ENCODE measurements around the gene INHBE. TPM values are rescaled to one million over a fixed set of nuclear protein-coding genes. Genes with fewer than 3 reads are reported as not detected.

INHBE gene
- total RNA-seq, 1 experiment from 2014 or later = 5.0 TPM

DNA sequence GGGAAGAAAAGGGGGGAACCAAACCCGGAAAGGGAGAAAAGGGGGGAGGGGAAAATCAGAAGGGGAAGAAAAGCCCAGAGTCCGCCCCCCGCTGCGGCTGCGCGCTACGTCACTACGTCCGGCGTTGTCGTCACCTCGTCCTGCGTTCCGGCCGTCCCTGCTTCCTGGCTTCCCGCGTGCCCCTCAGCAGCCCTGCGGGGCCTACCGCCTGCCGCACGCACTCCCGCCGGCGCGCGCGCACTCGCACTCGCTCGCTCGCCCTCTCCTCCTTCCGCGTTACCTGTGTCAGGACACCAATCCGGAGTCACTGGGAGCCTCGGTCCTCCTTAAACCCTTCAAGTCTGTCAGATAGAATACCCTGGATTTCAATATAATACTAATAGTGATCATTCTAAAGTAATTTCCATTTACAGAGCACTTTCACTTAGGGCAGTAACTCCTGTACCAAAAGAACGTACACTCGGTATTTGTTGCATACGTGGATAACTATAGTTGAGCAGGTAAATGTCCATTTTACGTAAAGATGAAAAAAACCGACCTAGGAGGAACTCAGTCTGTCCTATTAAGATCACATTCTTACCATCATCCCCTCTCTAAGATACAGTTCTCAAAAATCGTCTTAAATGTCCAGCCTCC is 24.1 kb upstream of the INHBE start, which contains the start of gene R3HDM2 (continued):
- TF ChIP-seq NFE2L1 (CRISPR knock-in tag; IDR thresholded peaks at IDR 0.05) = peak; percentile 84; the same call in 1 of the 2 replicates
- peak; percentile 65; the same call in 1 of the 2 replicates for TF ChIP-seq HMGXB4 (CRISPR knock-in tag; IDR thresholded peaks at IDR 0.05)
- TF ChIP-seq, protein P1, sequence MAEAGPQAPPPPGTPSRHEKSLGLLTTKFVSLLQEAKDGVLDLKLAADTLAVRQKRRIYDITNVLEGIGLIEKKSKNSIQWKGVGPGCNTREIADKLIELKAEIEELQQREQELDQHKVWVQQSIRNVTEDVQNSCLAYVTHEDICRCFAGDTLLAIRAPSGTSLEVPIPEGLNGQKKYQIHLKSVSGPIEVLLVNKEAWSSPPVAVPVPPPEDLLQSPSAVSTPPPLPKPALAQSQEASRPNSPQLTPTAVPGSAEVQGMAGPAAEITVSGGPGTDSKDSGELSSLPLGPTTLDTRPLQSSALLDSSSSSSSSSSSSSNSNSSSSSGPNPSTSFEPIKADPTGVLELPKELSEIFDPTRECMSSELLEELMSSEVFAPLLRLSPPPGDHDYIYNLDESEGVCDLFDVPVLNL (CRISPR knock-in tag; IDR thresholded peaks at IDR 0.05; ENCODE audit: borderline replicate concordance, low read depth) = no peak
- TF ChIP-seq MYBL2 (CRISPR knock-in tag; IDR thresholded peaks at IDR 0.05) = peak; percentile 74; the same call in 1 of the 2 replicates
- TF ChIP-seq TEAD1 (CRISPR knock-in tag; IDR thresholded peaks at IDR 0.05) = peak; percentile 91
- TF ChIP-seq NFYB (CRISPR knock-in tag; conservative IDR thresholded peaks at IDR 0.05; ENCODE audit: low read depth) = no peak
- TF ChIP-seq FOXK1 (CRISPR knock-in tag; IDR thresholded peaks at IDR 0.05) = peak; percentile 80
- no peak for TF ChIP-seq CREB1 (CRISPR knock-in tag; IDR thresholded peaks at IDR 0.05)
- TF ChIP-seq, protein P2, sequence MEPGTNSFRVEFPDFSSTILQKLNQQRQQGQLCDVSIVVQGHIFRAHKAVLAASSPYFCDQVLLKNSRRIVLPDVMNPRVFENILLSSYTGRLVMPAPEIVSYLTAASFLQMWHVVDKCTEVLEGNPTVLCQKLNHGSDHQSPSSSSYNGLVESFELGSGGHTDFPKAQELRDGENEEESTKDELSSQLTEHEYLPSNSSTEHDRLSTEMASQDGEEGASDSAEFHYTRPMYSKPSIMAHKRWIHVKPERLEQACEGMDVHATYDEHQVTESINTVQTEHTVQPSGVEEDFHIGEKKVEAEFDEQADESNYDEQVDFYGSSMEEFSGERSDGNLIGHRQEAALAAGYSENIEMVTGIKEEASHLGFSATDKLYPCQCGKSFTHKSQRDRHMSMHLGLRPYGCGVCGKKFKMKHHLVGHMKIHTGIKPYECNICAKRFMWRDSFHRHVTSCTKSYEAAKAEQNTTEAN (CRISPR knock-in tag; IDR thresholded peaks at IDR 0.05) = 0 out of 2 replicates have a peak, but pooled peaks have one; percentile 42

DNA sequence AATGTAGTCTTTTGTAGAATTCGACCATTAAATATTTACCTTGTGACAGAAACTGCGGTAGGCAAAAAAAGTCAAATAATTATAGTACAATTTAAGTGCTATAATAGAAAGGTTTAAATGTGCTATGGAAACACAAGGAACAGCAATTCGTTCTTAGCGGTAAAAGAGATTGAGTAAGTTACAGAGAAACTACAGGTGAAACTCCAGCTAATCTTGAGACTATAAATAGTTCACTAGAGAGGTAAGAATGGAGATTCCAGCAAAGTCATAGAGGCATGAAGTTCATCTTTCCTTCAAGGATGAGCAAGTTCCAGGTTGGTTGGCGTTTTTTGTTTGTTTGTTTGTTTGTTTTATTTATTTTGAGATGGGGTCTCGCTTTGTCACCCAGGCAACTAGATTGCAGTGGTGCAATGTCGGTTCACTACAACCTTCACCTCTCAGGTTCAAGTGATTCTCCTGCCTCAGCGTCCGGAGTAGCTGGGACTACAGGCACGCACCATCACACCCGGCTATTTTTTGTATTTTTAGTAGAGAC is 23.4 kb upstream of the INHBE start:
- TF ChIP-seq ZNF232 (CRISPR knock-in tag; IDR thresholded peaks at IDR 0.05) = 0 out of 2 replicates have a peak, but pooled peaks have one; percentile 7
- TF ChIP-seq, protein P3, sequence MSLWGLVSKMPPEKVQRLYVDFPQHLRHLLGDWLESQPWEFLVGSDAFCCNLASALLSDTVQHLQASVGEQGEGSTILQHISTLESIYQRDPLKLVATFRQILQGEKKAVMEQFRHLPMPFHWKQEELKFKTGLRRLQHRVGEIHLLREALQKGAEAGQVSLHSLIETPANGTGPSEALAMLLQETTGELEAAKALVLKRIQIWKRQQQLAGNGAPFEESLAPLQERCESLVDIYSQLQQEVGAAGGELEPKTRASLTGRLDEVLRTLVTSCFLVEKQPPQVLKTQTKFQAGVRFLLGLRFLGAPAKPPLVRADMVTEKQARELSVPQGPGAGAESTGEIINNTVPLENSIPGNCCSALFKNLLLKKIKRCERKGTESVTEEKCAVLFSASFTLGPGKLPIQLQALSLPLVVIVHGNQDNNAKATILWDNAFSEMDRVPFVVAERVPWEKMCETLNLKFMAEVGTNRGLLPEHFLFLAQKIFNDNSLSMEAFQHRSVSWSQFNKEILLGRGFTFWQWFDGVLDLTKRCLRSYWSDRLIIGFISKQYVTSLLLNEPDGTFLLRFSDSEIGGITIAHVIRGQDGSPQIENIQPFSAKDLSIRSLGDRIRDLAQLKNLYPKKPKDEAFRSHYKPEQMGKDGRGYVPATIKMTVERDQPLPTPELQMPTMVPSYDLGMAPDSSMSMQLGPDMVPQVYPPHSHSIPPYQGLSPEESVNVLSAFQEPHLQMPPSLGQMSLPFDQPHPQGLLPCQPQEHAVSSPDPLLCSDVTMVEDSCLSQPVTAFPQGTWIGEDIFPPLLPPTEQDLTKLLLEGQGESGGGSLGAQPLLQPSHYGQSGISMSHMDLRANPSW (CRISPR knock-in tag; conservative IDR thresholded peaks at IDR 0.05; ENCODE audit: low read depth) = no peak

GRCh38 chr12:57433370-57433769 is 21.7 kb upstream of the INHBE start:
- TF ChIP-seq AR (CRISPR knock-in tag; IDR thresholded peaks at IDR 0.05) (no peak), ZNF219 (CRISPR knock-in tag; IDR thresholded peaks at IDR 0.05; ENCODE audit: borderline replicate concordance) (no peak), FOXP4 (CRISPR knock-in tag; IDR thresholded peaks at IDR 0.05) (no peak), ZNF121 (CRISPR knock-in tag; IDR thresholded peaks at IDR 0.05) (no peak), ZNF416 (CRISPR knock-in tag; IDR thresholded peaks at IDR 0.05) (no peak)
- Mint-ChIP-seq H3K4me3 (no peak overlapping the region), H3K36me3 (no peaks in the 10 kb centered on the region), H3K9me3 (no peaks in the 10 kb centered on the region), H3K27ac (no peak overlapping the region), H3K27me3 (ENCODE audit: low read depth) (no peaks in the 10 kb centered on the region; the same call in 1 of the 2 replicates), H3K4me1 (peaks cover 20% of the 10 kb centered on the region)
- POLR2A ChIA-PET = no interaction called here
- ATAC-seq (no peak), DNase-seq (ENCODE audit: low spot score) (no peak)
- CTCF ChIA-PET = interaction anchor here (4.1 kb wide), 1 partner anchor 22 kb away, joined by 18 read pairs; the partner anchor contains the start of gene INHBE

More for the DNA sequence above, 23.4 kb upstream of the INHBE start:
- ChIA-PET CTCF (interaction anchor here (1.0 to 4.1 kb wide), 3 partner anchors 21 to 161 kb away, joined by 3 to 18 read pairs (median 3); partner anchors contain the start of gene INHBE), POLR2A (no interaction called here)
- no peak for DNase-seq (ENCODE audit: low spot score)
- Mint-ChIP-seq H3K27ac (peak overlapping the region; percentile 88), H3K9me3 (no peaks in the 10 kb centered on the region), H3K36me3 (no peaks in the 10 kb centered on the region), H3K4me3 (peak overlapping the region; percentile 79), H3K27me3 (ENCODE audit: low read depth) (no peaks in the 10 kb centered on the region; the same call in 1 of the 2 replicates), H3K4me1 (peaks cover 25% of the 10 kb centered on the region)
- ATAC-seq = no peak
